Smooth muscle cell (in vitro differentiated cells): ENCODE results near the gene MAN2B2. TPM values are rescaled to one million over a fixed set of nuclear protein-coding genes. Genes with fewer than 3 reads are reported as not detected.

Experiments
- DNase-seq: peaks from one replicate; lab custom pipeline; 2025; ENCODE audit not compliant: unreplicated experiment; lab: John Stamatoyannopoulos, UW
- H2AFZ ChIP-seq: fragments of 200-600 bp; sonication (generic); 2 replicates; pipeline ENCODE4 v1.6.0; 2016; ENCODE audit warnings: antibody characterized with exemption, low read depth, mild to moderate bottlenecking
- H3F3A ChIP-seq: fragments of 200-600 bp; sonication (generic); 2 replicates; pipeline ENCODE4 v1.6.0; 2017; ENCODE audit warnings: antibody characterized with exemption, low read depth
- H3K27ac ChIP-seq: fragments of 200-600 bp; sonication (generic); 2 replicates; pipeline ENCODE4 v1.5.1; 2016; ENCODE audit warnings: low read depth, mild to moderate bottlenecking
- H3K27me3 ChIP-seq: fragments of 200-600 bp; sonication (generic); 2 replicates; pipeline ENCODE4 v1.6.1; 2016; ENCODE audit warnings: low read depth, mild to moderate bottlenecking
- H3K36me3 ChIP-seq: fragments of 200-600 bp; sonication (generic); 2 replicates; pipeline ENCODE4 v1.5.1; 2016; ENCODE audit warnings: low read depth
- H3K4me1 ChIP-seq: fragments of 200-600 bp; sonication (generic); 2 replicates; pipeline ENCODE4 v1.5.1; 2016; ENCODE audit warnings: low read depth
- H3K4me2 ChIP-seq: fragments of 200-600 bp; sonication (generic); 2 replicates; pipeline ENCODE4 v1.6.0; 2016; ENCODE audit warnings: mild to moderate bottlenecking
- H3K4me3 ChIP-seq: fragments of 200-600 bp; sonication (generic); 2 replicates; pipeline ENCODE4 v1.5.1; 2016; ENCODE audit warnings: mild to moderate bottlenecking
- H3K79me2 ChIP-seq: fragments of 200-600 bp; sonication (generic); 2 replicates; pipeline ENCODE4 v1.6.0; 2016; ENCODE audit warnings: low read depth, mild to moderate bottlenecking
- H3K9ac ChIP-seq: fragments of 200-600 bp; sonication (generic); 2 replicates; pipeline ENCODE4 v1.6.0; 2016; ENCODE audit warnings: low read depth
- H3K9me3 ChIP-seq: fragments of 200-600 bp; sonication (generic); replicated peaks from 2 replicates; pipeline ENCODE4 v1.5.1; 2016; ENCODE audit warnings: low read depth
- H4K20me1 ChIP-seq: fragments of 200-600 bp; sonication (generic); 2 replicates; pipeline ENCODE4 v1.6.0; 2016; ENCODE audit warnings: low read depth
- CTCF ChIP-seq: fragments of 200-600 bp; sonication (generic); IDR thresholded peaks from 2 replicates; pipeline ENCODE4 v1.5.1; 2017; ENCODE audit warnings: borderline replicate concordance, mild to moderate bottlenecking, antibody characterized with exemption; ENCODE audit not compliant: insufficient read depth, poor library complexity, severe bottlenecking
- WGBS: methylation state at CpG from one replicate; pipeline ENCODE4 v1.1.7; 2016; ENCODE audit warnings: low lambda C conversion rate; 5-methylcytosine and 5-hydroxymethylcytosine counted together
- polyA plus RNA-seq: library from polyadenylated mRNA; unstranded; fragments of >200 nt; fragmentation: Nextera tagmentation; extraction: Ambion mirVana; gene quantifications from 2 replicates; pipeline ENCODE4 v1.2.1, GENCODE V29; 2016
- total RNA-seq: library from RNA; depleted of rRNA; stranded (reverse); fragments of >200 nt; gene quantifications from 2 replicates; pipeline ENCODE4 v1.2.3, GENCODE V29; 2014

Gene MAN2B2
- total and polyA plus RNA-seq, 2 experiments from 2014 or later: 14.5 to 18.3 TPM

- no peak overlapping the region for H2AFZ ChIP-seq
- no peaks in the 10 kb centered on the region for H3K9me3 ChIP-seq
- no peak for TF ChIP-seq CTCF
- H3F3A ChIP-seq: no peaks in the 10 kb centered on the region
- no peak overlapping the region for H3K27ac ChIP-seq
- no peaks in the 10 kb centered on the region for H4K20me1 ChIP-seq
- 92% methylated on average over 19 of the region's 19 CpGs for WGBS
- no peak for DNase-seq
- H3K4me1 ChIP-seq: no peaks in the 10 kb centered on the region
- no peak overlapping the region for H3K4me3 ChIP-seq
- H3K9ac ChIP-seq: no peak overlapping the region
- no peaks in the 10 kb centered on the region for H3K36me3 ChIP-seq
- no peak overlapping the region for H3K4me2 ChIP-seq
- no peaks in the 10 kb centered on the region for H3K79me2 ChIP-seq
- H3K27me3 ChIP-seq: no peaks in the 10 kb centered on the region
Measured at GRCh38 chr4:6618386-6619115, 43.6 kb downstream of the MAN2B2 start.

GRCh38 chr4:6619116-6619465 lies 44.1 kb downstream of the MAN2B2 start:
- H3F3A ChIP-seq: no peaks in the 10 kb centered on the region
- no peaks in the 10 kb centered on the region for H3K79me2 ChIP-seq

GRCh38 chr4:6619466-6620255 lies 44.7 kb downstream of the MAN2B2 start:
- WGBS: 93% methylated on average over 22 of the region's 24 CpGs
- H3K27ac ChIP-seq: no peak overlapping the region
- no peaks in the 10 kb centered on the region for H3F3A ChIP-seq
- no peak for DNase-seq
- H4K20me1 ChIP-seq: no peaks in the 10 kb centered on the region
- H3K27me3 ChIP-seq: no peaks in the 10 kb centered on the region
- H3K4me1 ChIP-seq: no peaks in the 10 kb centered on the region
- no peaks in the 10 kb centered on the region for H3K79me2 ChIP-seq
- H3K9me3 ChIP-seq: no peaks in the 10 kb centered on the region
- no peaks in the 10 kb centered on the region for H3K36me3 ChIP-seq
- H2AFZ ChIP-seq: no peak overlapping the region
- no peak for TF ChIP-seq CTCF
- H3K4me3 ChIP-seq: no peak overlapping the region
- H3K4me2 ChIP-seq: no peak overlapping the region
- no peak overlapping the region for H3K9ac ChIP-seq

More at GRCh38 chr4:6619116-6619465, 44.1 kb downstream of the MAN2B2 start:
- Histone ChIP-seq H3K27me3 (no peaks in the 10 kb centered on the region), H3K9ac (no peak overlapping the region), H2AFZ (no peak overlapping the region), H3K27ac (no peak overlapping the region), H3K9me3 (no peaks in the 10 kb centered on the region), H3K4me3 (no peak overlapping the region), H3K4me2 (no peak overlapping the region), H3K4me1 (no peaks in the 10 kb centered on the region), H3K36me3 (no peaks in the 10 kb centered on the region), H4K20me1 (no peaks in the 10 kb centered on the region)
- 95% methylated on average over 13 of the region's 13 CpGs for WGBS
- TF ChIP-seq CTCF: no peak
- DNase-seq: no peak
